GM12892 (cell line): Measurements from ENCODE around the gene AHDC1.
"Not testable (repeated sequence)": the region's sequence is repeated elsewhere in the genome, so short reads cannot be mapped to it uniquely, and the experiment has no call there.

Source experiments
- DNase-seq: peaks from one replicate; pipeline ENCODE4 v3.0.0; 2011; ENCODE audit not compliant: insufficient read length
- FAIRE-seq: peaks from 2 replicates; lab custom pipeline; 2011; peaks lifted over from hg19 to GRCh38; lab: Jason Lieb, UNC
- POLR2A ChIP-seq: IDR thresholded peaks from 2 replicates; pipeline ENCODE4 v1.6.1; 2011; ENCODE audit warnings: low read depth, low read length, control low read depth
- POLR2AphosphoS5 ChIP-seq: IDR thresholded peaks from 2 replicates; pipeline ENCODE4 v1.6.1; 2011; ENCODE audit warnings: low read depth, low read length, control low read depth
- TAF1 ChIP-seq: IDR thresholded peaks from 2 replicates; pipeline ENCODE4 v1.6.1; 2011; ENCODE audit warnings: low read depth, mild to moderate bottlenecking, control low read depth, low read length, borderline replicate concordance

The AHDC1 gene

GRCh38 chr1:27643600-27644368 lies 39.8 kb upstream of the AHDC1 start:
- peak; percentile 90 for FAIRE-seq

GRCh38 chr1:27640514-27640913 lies 36.6 kb upstream of the AHDC1 start:
- not testable (repeated sequence) for FAIRE-seq, DNase-seq

More at GRCh38 chr1:27643600-27644368, 39.8 kb upstream of the AHDC1 start:
- TF ChIP-seq POLR2A (no peak), TAF1 (no peak), POLR2AphosphoS5 (no peak)
- DNase-seq, result peak; percentile 66

DNA sequence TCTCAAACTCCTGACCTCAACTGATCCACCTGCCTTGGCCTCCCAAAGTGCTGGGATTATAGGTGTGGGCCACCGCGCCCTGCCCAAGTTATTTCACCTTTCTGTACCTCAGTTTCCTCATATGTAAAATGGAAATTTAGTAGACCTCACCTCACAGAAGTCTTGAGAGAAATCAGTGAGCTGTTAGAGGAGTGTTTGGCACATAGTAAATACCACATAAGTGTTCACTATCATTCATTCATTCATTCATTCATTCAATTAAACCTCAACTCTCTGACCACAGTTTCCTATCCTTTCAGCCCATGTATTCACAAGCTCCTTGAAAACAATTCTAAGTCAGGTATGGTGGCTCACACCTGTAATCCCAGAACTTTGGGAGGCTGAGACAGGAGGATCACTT lies 34.9 kb upstream of the AHDC1 start:
- no peak for FAIRE-seq
- TF ChIP-seq TAF1 (no peak), POLR2A (no peak), POLR2AphosphoS5 (no peak)
- no peak for DNase-seq

DNA sequence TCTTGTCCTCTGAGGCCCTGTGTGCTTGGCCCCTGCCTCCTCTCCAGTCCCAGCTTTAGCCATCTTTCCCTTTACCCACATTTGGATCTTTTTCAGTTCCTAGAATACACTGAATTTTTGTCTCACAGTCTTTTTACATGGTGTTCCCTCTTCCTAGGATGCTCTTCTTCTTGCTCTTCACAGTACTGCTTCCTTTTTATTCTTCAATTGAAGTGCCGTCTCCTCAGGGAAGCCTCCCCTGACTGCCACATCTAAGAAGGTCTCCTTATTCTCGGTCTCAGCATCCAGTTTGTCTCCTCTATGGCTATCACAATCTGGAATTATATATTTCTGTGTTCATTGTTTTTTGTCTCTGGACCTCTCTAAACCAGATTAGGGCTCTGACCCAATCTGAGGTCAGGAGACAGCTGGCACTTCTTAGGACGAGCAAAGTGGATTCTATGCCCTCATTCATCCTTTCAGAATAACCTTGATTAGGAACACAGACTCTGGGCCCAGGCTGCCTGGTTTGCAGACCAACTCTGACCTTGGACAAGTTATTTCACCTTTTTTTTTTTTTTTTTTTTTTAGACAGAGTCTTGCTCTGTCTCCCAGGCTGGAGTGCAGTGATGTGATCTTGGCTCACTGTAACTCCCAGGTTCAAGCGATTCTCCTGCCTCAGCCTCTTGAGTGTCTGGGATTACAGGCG lies 34.2 kb upstream of the AHDC1 start:
- DNase-seq (no peak), FAIRE-seq (no peak)
- TF ChIP-seq POLR2A, result no peak
- no peak for TF ChIP-seq POLR2AphosphoS5
- TF ChIP-seq TAF1, result no peak

- DNase-seq (no peak), FAIRE-seq (no peak)
- TF ChIP-seq POLR2A (no peak), TAF1 (no peak), POLR2AphosphoS5 (no peak)
Observed at GRCh38 chr1:27635396-27636142, 31.6 kb upstream of the AHDC1 start.

GRCh38 chr1:27634985-27635367 lies 31.0 kb upstream of the AHDC1 start, which contains the start of gene FGR:
FGR (minus strand) TSS chr1:27635185; CDS start chr1:27623916, 11,269 bp downstream.
- TF ChIP-seq TAF1 (no peak), POLR2AphosphoS5 (no peak), POLR2A (no peak)
- no peak for DNase-seq
- FAIRE-seq, result no peak

DNA sequence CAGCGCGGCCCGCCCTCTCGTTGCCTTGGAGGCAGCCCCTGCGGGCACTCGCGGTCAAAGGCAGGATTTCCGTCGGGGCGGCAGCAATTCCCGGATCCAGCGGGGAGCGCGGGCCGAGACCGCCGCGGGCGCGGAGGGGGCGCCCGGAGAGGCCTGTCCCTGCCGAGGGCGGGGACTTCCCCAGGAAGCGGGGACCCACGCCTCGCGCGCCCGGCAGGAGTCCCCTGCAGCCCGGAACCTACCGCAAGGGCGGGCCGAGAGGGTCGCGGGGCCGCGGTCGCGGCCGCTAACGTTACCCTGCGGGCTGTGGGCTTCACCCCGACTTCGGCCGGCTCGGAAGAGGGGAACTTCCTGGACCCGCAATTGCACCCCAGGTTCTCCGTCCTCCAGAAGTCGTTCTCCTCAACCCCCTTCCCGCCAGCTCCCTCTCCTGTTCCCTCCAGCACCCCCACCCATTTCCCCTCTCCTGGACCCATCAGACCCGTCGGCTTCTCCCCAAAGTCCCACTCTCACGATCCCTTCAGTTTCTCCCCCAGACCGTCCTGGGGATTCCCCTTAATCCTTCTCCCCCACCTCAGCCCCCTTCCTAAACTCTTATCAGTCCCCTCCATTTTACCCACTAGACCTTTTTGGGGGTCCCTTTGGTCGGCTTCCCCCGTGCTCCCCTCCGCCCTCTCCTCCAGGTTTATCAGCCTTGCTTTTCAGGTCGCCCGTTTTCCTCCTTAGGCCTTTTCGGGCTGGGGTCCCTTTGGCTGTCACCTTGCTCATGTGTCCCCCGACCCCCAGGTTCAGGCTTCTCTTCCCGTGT lies 30.4 kb upstream of the AHDC1 start:
- DNase-seq, result no peak
- FAIRE-seq, result peak; percentile 81
- TF ChIP-seq POLR2A (peak; percentile 39; the same call in 1 of the 2 replicates), POLR2AphosphoS5 (no peak), TAF1 (no peak)

- FAIRE-seq, result no peak
- TF ChIP-seq POLR2A (no peak), TAF1 (no peak), POLR2AphosphoS5 (no peak)
- no peak for DNase-seq
Observed at GRCh38 chr1:27633640-27634176, 29.8 kb upstream of the AHDC1 start.

- TF ChIP-seq POLR2AphosphoS5 (no peak), TAF1 (no peak), POLR2A (no peak)
- DNase-seq, result no peak
Observed at GRCh38 chr1:27633298-27633610, 29.3 kb upstream of the AHDC1 start.

DNA sequence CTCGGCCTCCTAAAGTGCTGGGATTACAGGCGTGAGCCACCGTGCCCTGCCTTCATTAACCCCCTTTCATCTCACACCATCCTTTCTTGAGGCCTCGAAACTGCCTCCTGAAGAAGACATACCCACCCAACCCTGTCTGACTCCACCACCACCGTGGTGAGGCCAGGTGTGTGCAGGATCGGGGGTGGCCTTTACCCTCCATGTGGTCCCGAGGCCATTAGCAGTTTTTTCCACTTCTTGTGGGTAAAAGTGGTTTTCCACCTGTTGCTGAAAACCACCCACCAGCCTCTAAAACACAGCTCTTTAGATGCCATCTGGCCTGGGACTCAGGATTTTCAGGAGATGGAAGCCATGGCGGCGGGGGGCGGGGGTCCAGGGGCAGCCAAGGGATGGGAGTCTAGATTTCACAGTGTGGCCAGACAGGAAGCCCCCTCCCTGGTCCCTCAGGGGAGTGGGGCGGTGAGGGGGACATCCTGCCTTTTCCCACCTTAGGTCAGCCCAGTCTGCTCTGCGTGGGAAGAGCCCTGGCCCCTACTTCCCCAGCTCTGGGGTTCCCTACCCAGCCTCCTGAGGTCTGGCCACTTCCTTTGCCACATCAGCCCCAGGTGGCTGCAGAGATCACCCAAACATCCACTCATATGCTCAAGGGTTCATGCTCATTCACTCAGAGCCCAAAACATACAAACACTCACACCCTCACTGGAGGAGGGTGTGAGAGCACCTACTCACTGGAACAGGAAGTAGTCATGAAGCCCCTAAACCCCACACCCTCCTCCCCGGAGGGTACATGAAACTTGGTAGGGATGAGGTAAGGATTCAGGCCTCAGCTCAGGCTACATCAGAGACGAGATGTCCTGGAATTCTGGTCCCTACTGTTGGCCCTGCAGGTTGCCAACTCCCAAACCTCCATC lies 28.7 kb upstream of the AHDC1 start:
- TF ChIP-seq POLR2A (peak; percentile 53; the same call in 1 of the 2 replicates), POLR2AphosphoS5 (no peak)
- FAIRE-seq (peak; percentile 97), DNase-seq (peak; percentile 53)

More at GRCh38 chr1:27633298-27633610, 29.3 kb upstream of the AHDC1 start:
- FAIRE-seq, result no peak
